Natural killer cell (primary cell): ENCODE measurements around the gene IRAK4. TPM values are rescaled to one million over a fixed set of nuclear protein-coding genes. Genes with fewer than 3 reads are reported as not detected.

Experiments used
- ATAC-seq, 3 donors: fragments of 150-1000 bp in 2 of 3; fragments of 200-7000 bp in 1 of 3; cut with Tn5 transposase; 1 replicate in 1 of 3; 2 replicates in 2 of 3; pipeline ENCODE4 v1.10.0; 2021; ENCODE audit warnings: mild to moderate bottlenecking in 2 of 3, moderate library complexity in 2 of 3
- DNase-seq, 2 donors: peaks; one replicate each; pipeline versions ENCODE4 v3.0.0 to v3.0.0-alpha.2; 2013 to 2021; ENCODE audit warnings: mixed read lengths in 1 of 2
- H3K27ac ChIP-seq: one replicate; pipeline ENCODE4 v1.5.1; 2013; ENCODE audit warnings: mild to moderate bottlenecking, low read length
- H3K27me3 ChIP-seq: one replicate; pipeline ENCODE4 v1.6.1; 2013; ENCODE audit warnings: low read length; ENCODE audit not compliant: control insufficient read depth, insufficient read depth
- H3K36me3 ChIP-seq: one replicate; pipeline ENCODE4 v1.6.1; 2013; ENCODE audit warnings: low read length; ENCODE audit not compliant: control insufficient read depth, insufficient read depth
- H3K4me1 ChIP-seq: one replicate; pipeline ENCODE4 v1.6.1; 2013; ENCODE audit warnings: low read length; ENCODE audit not compliant: control insufficient read depth, insufficient read depth
- H3K4me3 ChIP-seq: one replicate; pipeline ENCODE4 v1.5.1; 2013; ENCODE audit warnings: low read length
- H3K9me3 ChIP-seq: one replicate; pipeline ENCODE4 v1.6.1; 2013; ENCODE audit warnings: low read length; ENCODE audit not compliant: control insufficient read depth, insufficient read depth
- H3K27ac Mint-ChIP-seq, 2 donors: one replicate each; pipeline ENCODE4 v1.8.0; 2022; ENCODE audit warnings: mild to moderate bottlenecking in 2 of 2, mixed read lengths in 2 of 2, moderate library complexity in 1 of 2
- H3K27me3 Mint-ChIP-seq, 2 donors: one replicate each; pipeline ENCODE4 v1.8.0; 2022; ENCODE audit warnings: low read depth in 2 of 2, mixed read lengths in 2 of 2
- H3K36me3 Mint-ChIP-seq: one replicate; pipeline ENCODE4 v1.8.0; 2022; ENCODE audit warnings: mixed read lengths
- H3K4me1 Mint-ChIP-seq, 2 donors: one replicate each; pipeline ENCODE4 v1.8.0; 2022; ENCODE audit warnings: mixed read lengths in 2 of 2
- H3K4me3 Mint-ChIP-seq: one replicate; pipeline ENCODE4 v1.8.0; 2022; ENCODE audit warnings: mild to moderate bottlenecking, moderate library complexity, mixed read lengths
- H3K9me3 Mint-ChIP-seq, 2 donors: one replicate each; pipeline ENCODE4 v1.8.0; 2022; ENCODE audit warnings: mixed read lengths in 2 of 2
- CTCF ChIP-seq: fragments of 200-600 bp; IDR thresholded peaks from one replicate; pipeline ENCODE4 v1.8.0; 2022; ENCODE audit warnings: antibody characterized with exemption
- WGBS: methylation state at CpG from one replicate; pipeline ENCODE4 v1.1.7; 2013; ENCODE audit warnings: missing lambda C conversion rate; ENCODE audit not compliant: insufficient coverage; 5-methylcytosine and 5-hydroxymethylcytosine counted together
- intact Hi-C: fragments of 100-400 bp; cut with micrococcal nuclease; formaldehyde crosslinking; loops from one replicate; pipeline ENCODE4 v1.14.2; 2022
- total RNA-seq, 4 donors: library from RNA; stranded (reverse); fragments of 120-200 nt in 1 of 4; gene quantifications; one replicate each; pipeline versions ENCODE4 v1.2.3 to v1.2.4, GENCODE V29; 2013 to 2022

The IRAK4 gene
- 10 to 100 TPM; 60.6 to 70.4 (median 70.3) TPM for total RNA-seq
- 104 TPM for total RNA-seq (2013)

- peaks cover 20% of the 10 kb centered on the region for H3K4me1 ChIP-seq
- H3K27me3 ChIP-seq: no peaks in the 10 kb centered on the region
- Mint-ChIP-seq H3K4me3 (peak within 1 kb of the TSS; percentile 81), H3K27me3 (no peaks in the 10 kb centered on the region), H3K27ac (peak within 1 kb of the TSS; percentile 98), H3K4me1 (peaks cover 59 to 71% of the 10 kb centered on the region in 2 donors), H3K36me3 (peaks cover 14% of the 10 kb centered on the region), H3K9me3 (no peaks in the 10 kb centered on the region)
- H3K36me3 ChIP-seq: peaks cover 9% of the 10 kb centered on the region
- ATAC-seq (peak; percentile 94 to 99 (median 95)), DNase-seq (peak; percentile 88 to 99)
- peak within 1 kb of the TSS; percentile 91 for H3K27ac ChIP-seq
- peak within 1 kb of the TSS; percentile 70 for H3K4me3 ChIP-seq
- intact Hi-C loops: loop anchor here (1.0 to 2.0 kb wide), 3 partner anchors 47 to 123 kb away; partner anchors contain the start of genes TMEM117 and TWF1
- peak; percentile 42 for TF ChIP-seq CTCF
- H3K9me3 ChIP-seq: no peaks in the 10 kb centered on the region
- WGBS: under 1% methylated on average over 54 of the region's 54 CpGs
Measured at GRCh38 chr12:43758728-43759563, at the start of gene IRAK4, which contains the start of gene PUS7L. TSS of gene IRAK4 (plus strand) at chr12:43758951. CDS start at chr12:43768112, 9,161 bp downstream. TSS of gene PUS7L (minus strand) at chr12:43758790. CDS start at chr12:43755245, 3,545 bp downstream.

GRCh38 chr12:43711348-43711747 lies 47.4 kb upstream of the IRAK4 start:
- Histone ChIP-seq H3K4me1 (no peaks in the 10 kb centered on the region), H3K9me3 (no peaks in the 10 kb centered on the region), H3K27ac (no peak overlapping the region), H3K36me3 (no peaks in the 10 kb centered on the region), H3K27me3 (no peaks in the 10 kb centered on the region), H3K4me3 (no peak overlapping the region)
- ATAC-seq (no peak), DNase-seq (no peak)
- H3K27ac Mint-ChIP-seq: no peak overlapping the region
- no peak overlapping the region for H3K4me3 Mint-ChIP-seq
- intact Hi-C loops: no loop called here
- no peak for TF ChIP-seq CTCF
- peaks cover 2 to 9% of the 10 kb centered on the region in 2 donors for H3K9me3 Mint-ChIP-seq
- H3K36me3 Mint-ChIP-seq: peaks cover 16% of the 10 kb centered on the region
- no CpG with 5 or more reads among the region's 2 CpGs for WGBS
- no peaks in the 10 kb centered on the region for H3K4me1 Mint-ChIP-seq
- H3K27me3 Mint-ChIP-seq: peaks cover 9 to 46% of the 10 kb centered on the region in 2 donors

GRCh38 chr12:43722621-43723020 lies 36.1 kb upstream of the IRAK4 start:
- Histone ChIP-seq H3K27me3 (no peaks in the 10 kb centered on the region), H3K9me3 (no peaks in the 10 kb centered on the region), H3K4me1 (no peaks in the 10 kb centered on the region), H3K27ac (no peak overlapping the region), H3K36me3 (no peaks in the 10 kb centered on the region), H3K4me3 (no peak overlapping the region)
- intact Hi-C loops: no loop called here
- Mint-ChIP-seq H3K4me1 (no peaks in the 10 kb centered on the region), H3K9me3 (no peaks in the 10 kb centered on the region), H3K4me3 (no peak overlapping the region), H3K27ac (no peak overlapping the region), H3K36me3 (no peaks in the 10 kb centered on the region), H3K27me3 (no peaks in the 10 kb centered on the region)
- no peak for DNase-seq
- ATAC-seq: no peak
- TF ChIP-seq CTCF: no peak
